H54 (cell line): ENCODE results near the gene POLR3H.
A peak's percentile ranks its signal among the peaks of the same experiment; 100 is the strongest.
"Not testable (repeated sequence)": the region's sequence is repeated elsewhere in the genome, so short reads cannot be mapped to it uniquely, and the experiment has no call there.

ENCODE experiments used
- DNase-seq: peaks from one replicate; pipeline ENCODE4 v3.0.0; 2011; ENCODE audit warnings: low spot score, mixed read lengths; ENCODE audit not compliant: insufficient read length
- FAIRE-seq: peaks from 3 replicates; lab custom pipeline; 2011; peaks lifted over from hg19 to GRCh38; lab: Jason Lieb, UNC
- POLR2A ChIP-seq: IDR thresholded peaks from 2 replicates; pipeline ENCODE4 v1.6.1; 2011; ENCODE audit warnings: low read depth, mild to moderate bottlenecking, low read length

Gene POLR3H, protein sequence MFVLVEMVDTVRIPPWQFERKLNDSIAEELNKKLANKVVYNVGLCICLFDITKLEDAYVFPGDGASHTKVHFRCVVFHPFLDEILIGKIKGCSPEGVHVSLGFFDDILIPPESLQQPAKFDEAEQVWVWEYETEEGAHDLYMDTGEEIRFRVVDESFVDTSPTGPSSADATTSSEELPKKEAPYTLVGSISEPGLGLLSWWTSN

DNA sequence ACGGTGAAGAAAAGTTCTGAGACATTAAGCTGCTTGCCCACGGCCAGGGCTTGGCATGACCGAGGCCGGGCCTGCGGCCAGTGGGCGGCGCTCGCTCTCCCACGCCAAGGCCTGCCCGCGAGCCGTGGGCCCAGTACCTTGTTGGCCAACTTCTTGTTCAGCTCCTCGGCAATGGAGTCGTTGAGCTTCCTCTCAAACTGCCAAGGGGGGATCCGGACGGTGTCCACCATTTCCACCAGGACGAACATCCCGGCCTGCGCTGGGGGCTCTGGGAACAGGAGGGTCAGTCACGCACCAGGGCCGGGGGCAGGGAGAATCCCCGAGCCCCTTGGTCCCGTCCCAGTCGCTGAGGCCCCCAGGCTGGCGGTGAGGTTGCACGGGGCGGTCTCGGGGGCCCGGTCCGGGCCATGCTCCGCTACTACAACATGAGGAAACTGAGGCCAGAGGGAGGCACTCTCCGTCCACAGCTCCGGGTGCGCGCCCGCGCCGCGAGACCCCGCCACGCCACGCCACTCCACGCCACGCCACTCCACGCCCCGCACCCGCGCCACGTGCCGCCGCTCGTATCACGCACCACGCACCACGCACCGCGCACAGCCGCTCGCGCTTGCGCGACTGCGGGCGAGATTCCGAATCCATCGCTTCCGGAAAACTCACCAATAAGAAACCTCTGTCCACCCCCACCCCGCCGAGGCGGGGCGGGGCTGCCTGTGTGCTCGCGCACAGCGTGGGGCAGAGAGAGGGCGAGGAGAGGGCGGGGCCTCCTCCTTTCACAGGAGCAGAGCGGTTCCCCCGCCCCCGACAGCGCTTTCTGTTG lies at the start of gene POLR3H:
POLR3H (minus strand) TSS at position 617 of the 817 bp plus-strand sequence; CDS start at position 248, 369 bp downstream.
- TF ChIP-seq POLR2A = peak; percentile 57
- peak; percentile 84 for DNase-seq
- peak; percentile 11 for FAIRE-seq

DNA sequence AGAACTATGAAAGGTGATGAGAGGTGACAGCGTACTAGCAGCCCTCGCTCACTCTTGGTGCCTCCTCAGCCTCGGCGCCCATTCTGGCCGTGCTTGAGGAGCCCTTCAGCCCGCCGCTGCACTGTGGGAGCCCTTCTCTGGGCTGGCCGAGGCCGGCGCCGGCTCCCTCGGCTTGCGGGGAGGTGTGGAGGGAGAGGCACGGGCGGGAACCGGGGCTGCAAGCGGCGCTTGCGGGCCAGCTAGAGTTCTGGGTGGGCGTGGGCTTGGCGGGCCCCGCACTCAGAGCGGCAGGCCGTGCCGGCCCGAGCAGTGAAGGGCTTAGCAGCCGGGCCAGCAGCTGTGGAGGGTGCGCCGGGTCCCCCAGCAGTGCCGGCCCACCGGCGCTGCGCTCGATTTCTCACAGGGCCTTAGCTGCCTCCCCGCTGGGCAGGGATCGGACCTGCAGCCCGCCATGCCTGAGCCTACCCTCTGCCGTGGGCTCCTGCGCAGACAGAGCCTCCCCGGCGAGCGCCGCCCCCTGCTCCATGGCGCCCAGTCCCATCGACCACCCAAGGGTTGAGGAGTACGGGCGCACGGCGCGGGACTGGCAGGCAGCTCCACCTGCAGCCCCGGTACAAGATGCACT lies 49.2 kb upstream of the POLR3H start:
- not testable (repeated sequence) for DNase-seq, FAIRE-seq

DNA sequence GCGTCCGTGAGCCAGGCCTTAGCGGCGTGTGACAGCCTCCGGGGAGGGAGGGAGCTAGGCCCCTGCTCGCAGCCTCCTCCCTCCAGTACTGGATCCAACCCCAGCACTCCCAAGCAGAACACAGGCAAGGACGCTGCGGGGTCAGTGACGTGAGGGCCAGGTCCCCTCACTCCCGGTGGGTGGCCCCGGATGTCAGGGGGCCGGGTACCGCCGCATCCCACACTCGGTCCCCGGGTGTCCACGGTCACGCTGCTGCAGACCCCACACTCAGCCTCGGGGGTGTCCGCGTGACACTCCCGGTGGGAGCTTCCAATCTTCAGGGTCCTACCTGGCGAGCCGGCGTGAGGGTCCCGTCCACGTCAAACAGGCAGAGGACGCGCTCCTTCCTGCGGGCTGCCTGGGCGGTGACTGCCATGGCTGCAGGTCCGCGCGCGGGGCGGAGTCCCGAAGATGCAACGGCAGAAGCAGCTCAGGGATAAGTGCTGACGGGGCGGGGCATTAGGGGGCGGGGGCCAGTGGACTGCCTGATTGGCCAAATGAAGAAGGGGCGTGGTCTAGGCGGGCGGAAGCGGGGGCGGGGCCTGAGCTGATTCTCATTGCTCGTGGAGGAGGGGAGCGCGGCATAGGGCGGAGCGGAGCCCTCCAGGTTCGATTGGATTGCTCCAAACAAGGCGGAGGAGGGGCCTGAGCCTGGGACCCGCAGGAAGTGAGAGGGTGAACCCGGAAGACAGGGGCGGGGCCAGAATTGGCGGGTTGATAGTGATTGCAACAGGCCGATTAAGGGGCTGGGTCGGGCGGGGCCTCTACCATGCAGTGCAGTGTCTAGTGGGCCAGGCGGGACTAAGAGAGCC lies 45.3 kb upstream of the POLR3H start, which contains the start of gene PMM1:
PMM1 (minus strand) TSS at position 450 of the 851 bp plus-strand sequence; CDS start at position 415, 35 bp downstream.
- no peak for FAIRE-seq
- peak; percentile 91 for TF ChIP-seq POLR2A
- DNase-seq = peak; percentile 94

DNA sequence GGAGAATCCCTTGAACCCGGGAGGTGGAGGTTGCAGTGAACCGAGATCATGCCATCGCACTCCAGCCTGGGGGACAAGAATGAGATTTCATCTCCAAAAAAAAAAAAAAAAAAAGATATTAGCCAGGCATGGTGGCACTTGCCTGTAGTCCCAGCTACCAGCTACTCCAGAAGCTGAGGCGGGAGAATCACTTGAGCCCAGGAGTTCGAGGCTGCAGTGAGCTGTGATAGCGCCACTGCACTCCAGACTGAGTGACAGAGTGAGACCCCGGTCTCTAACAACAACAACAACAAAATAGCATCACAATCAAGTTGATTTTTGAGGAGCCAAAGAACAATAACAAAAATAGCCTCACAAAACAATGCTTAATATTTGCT lies 43.1 kb upstream of the POLR3H start:
- no peak for DNase-seq
- no peak for TF ChIP-seq POLR2A
- no peak for FAIRE-seq

DNA sequence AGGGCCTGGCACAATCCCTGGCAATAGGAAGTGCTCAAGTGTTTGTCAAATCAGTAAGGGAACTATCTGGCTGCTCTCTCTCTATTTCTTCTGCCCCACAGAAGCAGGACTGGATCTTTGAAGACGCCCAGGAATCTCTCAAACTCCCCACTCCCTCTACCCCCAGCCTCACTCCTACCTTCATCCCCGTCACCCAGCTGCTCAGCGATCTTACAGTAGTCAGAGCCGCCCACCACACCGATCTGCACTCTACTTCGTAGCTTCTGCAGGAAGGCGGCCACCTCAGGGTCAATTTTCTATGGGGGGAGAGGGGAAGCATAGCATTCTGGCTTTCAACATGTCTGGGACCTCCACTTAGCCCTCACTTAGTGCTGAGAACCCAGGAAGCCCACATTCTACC lies 41.6 kb upstream of the POLR3H start:
- DNase-seq (no peak), FAIRE-seq (no peak)
- TF ChIP-seq POLR2A = no peak

DNA sequence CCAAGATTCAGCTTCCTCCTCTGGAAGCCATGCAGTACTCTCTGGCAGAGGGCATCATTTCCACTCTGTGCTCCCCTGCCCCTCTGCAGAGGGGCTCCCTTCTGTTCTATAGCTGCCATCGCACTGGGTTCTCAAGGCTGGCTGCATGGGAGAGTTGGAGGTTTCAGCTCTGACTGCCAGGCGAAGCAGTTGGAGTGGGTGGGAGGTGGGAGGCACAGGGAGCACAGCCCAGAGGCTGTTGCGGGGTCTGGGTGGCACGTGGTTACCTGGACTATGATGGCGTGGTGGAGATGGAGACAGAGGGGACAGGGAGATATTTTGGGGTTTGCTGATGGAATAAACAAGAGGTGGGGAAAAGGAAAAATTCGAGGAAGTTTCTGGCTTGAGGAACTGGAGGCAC lies 40.6 kb upstream of the POLR3H start:
- no peak for DNase-seq
- FAIRE-seq = no peak
- TF ChIP-seq POLR2A = no peak

DNA sequence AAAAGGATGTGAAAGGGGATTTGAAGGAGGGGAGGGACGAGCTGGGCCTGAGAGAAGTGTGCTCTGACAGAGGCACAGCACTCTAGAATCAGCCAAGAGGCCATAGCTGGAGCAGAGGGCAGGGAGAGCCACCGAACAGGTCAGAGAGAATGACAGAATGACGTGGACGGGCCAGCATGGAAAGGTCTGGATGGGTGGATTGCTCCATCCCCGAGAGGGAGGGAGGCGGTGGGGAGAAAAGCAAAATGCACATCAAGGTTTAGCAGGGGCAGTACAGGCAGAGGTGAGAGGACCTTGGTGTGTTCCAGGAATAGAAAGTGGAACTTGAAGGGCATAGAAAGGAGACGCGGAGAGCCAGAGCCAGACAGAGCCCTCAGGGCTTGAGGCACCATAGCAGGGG lies 38.4 kb upstream of the POLR3H start:
- no peak for TF ChIP-seq POLR2A
- FAIRE-seq (no peak), DNase-seq (no peak)

DNA sequence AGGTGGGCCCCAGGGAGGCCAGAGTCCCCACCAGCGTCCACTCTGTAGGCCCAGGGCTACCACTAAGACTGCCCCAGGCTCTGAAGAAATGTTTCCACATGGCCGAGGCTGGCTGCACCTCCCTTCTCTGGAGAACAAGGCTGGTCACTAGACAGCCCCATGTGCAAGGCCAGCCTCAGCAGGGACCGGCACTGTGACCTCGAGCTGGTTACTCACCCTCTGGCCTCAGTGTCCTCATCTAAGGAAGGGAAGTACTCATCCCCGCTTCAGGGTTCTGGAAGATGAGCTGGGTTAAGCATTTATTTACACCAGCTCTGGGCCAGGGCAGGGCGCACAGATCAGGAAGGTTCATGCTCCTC lies 35.7 kb upstream of the POLR3H start:
- TF ChIP-seq POLR2A = no peak
- DNase-seq (no peak), FAIRE-seq (no peak)

DNA sequence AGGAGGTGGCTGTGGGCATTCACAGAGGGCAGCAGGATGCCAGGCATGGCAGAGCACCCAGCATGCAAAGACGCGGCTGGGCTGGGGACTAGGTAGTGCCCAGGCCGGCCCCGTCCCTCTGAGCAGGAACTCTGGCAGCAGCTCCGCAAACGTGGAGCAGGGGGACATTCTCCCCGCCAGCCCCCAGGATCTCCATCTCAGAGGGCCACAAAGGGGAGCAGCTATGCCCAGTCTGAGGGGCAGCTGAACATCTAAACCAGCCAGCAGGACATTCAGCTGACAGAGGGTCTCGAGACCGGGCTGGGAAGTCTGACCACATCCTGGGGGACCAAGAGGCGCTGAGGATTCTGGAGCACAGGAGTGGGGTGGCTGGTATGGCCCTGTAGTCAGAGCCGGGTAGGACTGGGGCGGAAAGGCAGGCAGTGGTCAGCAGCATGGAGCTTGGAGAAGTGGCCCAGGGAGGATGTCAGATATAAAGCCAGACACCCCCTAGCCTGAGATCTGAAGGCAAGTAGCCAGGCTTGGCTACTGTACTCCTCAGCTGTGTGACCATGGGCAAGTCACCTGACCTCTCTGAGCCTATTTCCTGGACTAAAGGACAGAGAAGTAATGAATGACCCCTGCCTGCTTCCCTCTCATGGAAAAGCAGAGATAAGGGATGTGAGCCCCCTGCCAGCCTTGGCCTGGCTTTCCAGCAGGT lies 35.2 kb upstream of the POLR3H start:
- DNase-seq (no peak), FAIRE-seq (no peak)

DNA sequence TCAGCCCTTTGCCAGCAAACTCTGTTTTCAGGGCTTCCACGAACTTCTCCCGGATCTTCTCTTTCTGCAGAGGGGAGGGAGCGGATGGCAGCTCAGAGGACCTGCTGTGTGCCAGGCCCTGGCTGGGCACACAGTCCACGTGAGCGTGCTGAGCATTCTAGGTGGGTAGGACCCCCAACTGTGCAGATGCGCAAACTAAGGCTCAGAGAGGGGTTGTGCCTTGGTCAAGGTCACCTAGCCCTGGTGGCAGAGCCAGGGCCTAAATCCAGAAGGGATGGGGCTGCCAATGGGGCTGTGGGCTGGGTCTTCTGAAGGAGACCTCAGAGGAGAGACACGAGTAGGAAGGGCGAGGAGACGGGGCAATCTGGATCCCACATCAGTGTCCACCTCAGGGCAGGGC lies 34.5 kb upstream of the POLR3H start:
- DNase-seq (no peak), FAIRE-seq (no peak)
- TF ChIP-seq POLR2A = no peak

More for the DNA sequence above, 35.2 kb upstream of the POLR3H start:
- TF ChIP-seq POLR2A = no peak

DNA sequence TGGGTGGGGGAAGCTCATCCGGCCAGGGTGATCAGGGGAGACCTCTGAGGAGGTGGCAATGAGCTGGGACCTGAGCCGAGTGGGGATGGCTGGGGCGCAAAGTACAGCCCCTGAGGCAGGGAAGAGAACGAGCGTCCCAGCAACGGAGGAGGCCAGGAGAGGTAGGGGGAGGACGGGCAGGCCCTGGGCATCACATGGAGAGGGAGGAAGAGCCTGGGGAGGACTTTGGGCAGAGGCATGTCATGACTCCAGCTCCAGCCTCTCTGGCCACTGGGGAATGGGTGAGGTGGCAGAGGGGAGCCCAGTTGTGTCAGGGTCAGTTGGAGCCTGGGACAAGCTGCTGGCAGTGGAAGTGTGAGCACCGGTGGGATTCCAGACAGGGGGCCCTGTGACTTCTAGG lies 33.8 kb upstream of the POLR3H start:
- no peak for TF ChIP-seq POLR2A
- DNase-seq = no peak
- FAIRE-seq = no peak

DNA sequence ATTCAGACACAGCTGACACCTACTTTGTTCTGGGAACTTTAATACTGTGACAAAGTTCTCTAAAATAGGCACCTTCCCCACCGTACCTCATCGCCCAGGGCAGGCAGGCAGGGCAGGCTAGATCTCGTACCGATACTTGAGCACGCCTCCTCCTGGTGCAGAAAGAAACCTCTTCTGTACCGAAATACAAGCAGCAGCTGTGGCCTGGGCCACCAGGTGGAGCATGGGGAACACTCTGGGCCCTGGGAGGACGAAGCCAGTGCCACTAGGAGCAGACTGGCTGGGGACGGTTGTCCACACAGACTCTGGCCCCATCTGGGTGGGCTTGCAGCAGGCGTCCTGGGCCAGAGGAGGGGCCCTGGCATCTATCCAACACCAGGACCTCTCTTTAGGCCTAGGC lies 32.6 kb upstream of the POLR3H start:
- no peak for FAIRE-seq
- no peak for DNase-seq
- TF ChIP-seq POLR2A = no peak

DNA sequence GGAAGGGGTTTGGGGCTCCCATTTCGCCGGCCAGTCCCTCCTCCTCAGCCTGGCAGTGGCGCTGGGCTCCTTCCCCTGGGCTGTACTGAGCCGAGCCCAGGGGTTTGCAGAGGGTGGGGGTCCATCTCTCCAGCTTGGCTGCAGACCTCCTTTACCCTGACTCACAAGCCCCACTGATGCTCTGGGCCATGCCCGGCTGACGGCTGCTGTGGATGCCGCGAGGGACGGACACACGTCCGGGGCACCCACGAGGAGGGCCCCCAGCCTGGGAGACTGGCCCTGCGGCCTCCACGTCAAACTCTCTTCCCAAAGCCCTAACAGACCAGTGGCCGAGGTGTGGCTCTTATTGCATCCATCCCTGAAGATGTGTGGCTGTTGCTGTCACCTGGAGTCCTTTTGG lies 31.3 kb upstream of the POLR3H start:
- TF ChIP-seq POLR2A = no peak
- no peak for FAIRE-seq
- no peak for DNase-seq
